HepG2 (cell line): Measurements from ENCODE around the gene ARHGAP9. TPM values are rescaled to one million over a fixed set of nuclear protein-coding genes. Genes with fewer than 3 reads are reported as not detected.
A peak's percentile ranks its signal among the peaks of the same experiment; 100 is the strongest.

Experiments
- AFF4 ChIP-seq: sonication (generic); formaldehyde crosslinking; IDR thresholded peaks from 2 replicates; pipeline ENCODE4 v1.4.0; 2020; ENCODE audit warnings: missing genetic modification reagents
- DBP ChIP-seq: sonication (generic); formaldehyde crosslinking; IDR thresholded peaks from 2 replicates; pipeline ENCODE4 v1.4.0; 2020; ENCODE audit warnings: missing genetic modification reagents; ENCODE audit errors: not compliant biosample characterization
- KAT2B ChIP-seq: fragments of 150-350 bp; IDR thresholded peaks from 2 replicates; pipeline ENCODE4 v1.6.1; 2014; ENCODE audit warnings: low read depth, low read length, borderline replicate concordance
- MBNL3 ChIP-seq: fragments of 250-450 bp; sonication (Bioruptor Pico); conservative IDR thresholded peaks from 2 replicates; pipeline ENCODE4 v1.8.0; 2022; ENCODE audit warnings: mild to moderate bottlenecking, inconsistent platforms
- MZF1 ChIP-seq: sonication (generic); formaldehyde crosslinking; IDR thresholded peaks from 2 replicates; pipeline ENCODE4 v1.8.1; 2023; ENCODE audit warnings: mild to moderate bottlenecking, missing genetic modification reagents, borderline replicate concordance
- SCMH1 ChIP-seq: sonication (generic); formaldehyde crosslinking; IDR thresholded peaks from 2 replicates; pipeline ENCODE4 v1.9.0; 2021; ENCODE audit warnings: missing genetic modification reagents, mild to moderate bottlenecking, borderline replicate concordance
- SMAD3 ChIP-seq: sonication (generic); formaldehyde crosslinking; IDR thresholded peaks from 2 replicates; pipeline ENCODE4 v1.4.0; 2020; ENCODE audit warnings: missing genetic modification reagents
- SMC3 ChIP-seq: IDR thresholded peaks from 2 replicates; pipeline ENCODE4 v1.6.1; 2011; ENCODE audit warnings: low read length, improper control_type of control experiment
- THAP9 ChIP-seq: sonication (generic); formaldehyde crosslinking; IDR thresholded peaks from 2 replicates; pipeline ENCODE4; 2020; ENCODE audit warnings: missing genetic modification reagents, mild to moderate bottlenecking, borderline replicate concordance
- TSC22D2 ChIP-seq: sonication (generic); formaldehyde crosslinking; IDR thresholded peaks from 2 replicates; pipeline ENCODE4 v1.5.1; 2020; ENCODE audit warnings: missing genetic modification reagents, mild to moderate bottlenecking, borderline replicate concordance
- ZFX ChIP-seq: sonication (generic); formaldehyde crosslinking; IDR thresholded peaks from 2 replicates; pipeline ENCODE4 v1.4.0; 2020; ENCODE audit warnings: mild to moderate bottlenecking, low read depth, missing genetic modification reagents, moderate library complexity
- ZNF432 ChIP-seq: sonication (generic); formaldehyde crosslinking; IDR thresholded peaks from 2 replicates; pipeline ENCODE4 v1.5.0; 2020; ENCODE audit warnings: missing genetic modification reagents, mild to moderate bottlenecking, borderline replicate concordance
- ZNF468 ChIP-seq: sonication (generic); formaldehyde crosslinking; IDR thresholded peaks from 2 replicates; pipeline ENCODE4 v1.8.0; 2022; ENCODE audit warnings: mild to moderate bottlenecking, moderate library complexity, missing genetic modification reagents
- ZNF501 ChIP-seq: sonication (generic); formaldehyde crosslinking; IDR thresholded peaks from 2 replicates; pipeline ENCODE4 v1.5.1; 2020; ENCODE audit warnings: mild to moderate bottlenecking, moderate library complexity, missing genetic modification reagents
- ZNF598 ChIP-seq: sonication (generic); formaldehyde crosslinking; IDR thresholded peaks from 2 replicates; pipeline ENCODE4 v1.5.1; 2020; ENCODE audit warnings: mild to moderate bottlenecking, missing genetic modification reagents, borderline replicate concordance
- ZNF616 ChIP-seq: sonication (generic); formaldehyde crosslinking; IDR thresholded peaks from 2 replicates; pipeline ENCODE4 v1.5.0; 2020; ENCODE audit warnings: low read depth, mild to moderate bottlenecking, missing genetic modification reagents
- ZNF644 ChIP-seq: IDR thresholded peaks from 2 replicates; pipeline ENCODE4 v1.6.1; 2016; ENCODE audit warnings: low read depth
- ZNF678 ChIP-seq: sonication (generic); formaldehyde crosslinking; IDR thresholded peaks from 2 replicates; pipeline ENCODE4 v1.4.0; 2020; ENCODE audit warnings: mild to moderate bottlenecking, missing genetic modification reagents
- ZNF772 ChIP-seq: sonication (generic); formaldehyde crosslinking; IDR thresholded peaks from 2 replicates; pipeline ENCODE4 v1.5.0; 2020; ENCODE audit warnings: mild to moderate bottlenecking, missing genetic modification reagents
- polyA plus RNA-seq, 8 experiments: library from polyadenylated mRNA; depleted of rRNA in 3 of 8; stranded (reverse) in 7 of 8; unstranded in 1 of 8; fragments of >200 nt; fragmentation: Illumina TruSeq in 4 of 8; extraction: Trizol in 4 of 8; gene quantifications; 2 replicates each; pipeline versions ENCODE4 v1.2.1 to v1.2.3, GENCODE V29; 2011 to 2016; ENCODE audit warnings: low read depth in 4 of 8, missing spikeins in 1 of 8, mixed read lengths in 1 of 8; ENCODE audit not compliant: insufficient read depth in 1 of 8
- total RNA-seq, 5 experiments: library from RNA; depleted of rRNA; stranded (reverse); fragments of >200 nt; fragmentation: Illumina TruSeq; extraction: Trizol; gene quantifications; 2 replicates each; pipeline ENCODE4 v1.2.3, GENCODE V29; 2016; ENCODE audit warnings: low read depth in 1 of 5
- TF ChIP-seq, protein P1 (sequence below): sonication (generic); formaldehyde crosslinking; IDR thresholded peaks from 2 replicates; pipeline ENCODE4 v1.8.1; 2023; ENCODE audit warnings: missing genetic modification reagents, mild to moderate bottlenecking, borderline replicate concordance
- TF ChIP-seq, protein P2 (sequence below): sonication (generic); formaldehyde crosslinking; IDR thresholded peaks from 2 replicates; pipeline ENCODE4 v1.4.0; 2020; ENCODE audit warnings: low read depth, mild to moderate bottlenecking, missing genetic modification reagents

ARHGAP9 gene
- total and polyA plus RNA-seq, 2 of the 13 experiments (the other 11 are each of a cell fraction or from before 2014, with no cell fraction given) = 0.18 to 1.2 TPM

DNA sequence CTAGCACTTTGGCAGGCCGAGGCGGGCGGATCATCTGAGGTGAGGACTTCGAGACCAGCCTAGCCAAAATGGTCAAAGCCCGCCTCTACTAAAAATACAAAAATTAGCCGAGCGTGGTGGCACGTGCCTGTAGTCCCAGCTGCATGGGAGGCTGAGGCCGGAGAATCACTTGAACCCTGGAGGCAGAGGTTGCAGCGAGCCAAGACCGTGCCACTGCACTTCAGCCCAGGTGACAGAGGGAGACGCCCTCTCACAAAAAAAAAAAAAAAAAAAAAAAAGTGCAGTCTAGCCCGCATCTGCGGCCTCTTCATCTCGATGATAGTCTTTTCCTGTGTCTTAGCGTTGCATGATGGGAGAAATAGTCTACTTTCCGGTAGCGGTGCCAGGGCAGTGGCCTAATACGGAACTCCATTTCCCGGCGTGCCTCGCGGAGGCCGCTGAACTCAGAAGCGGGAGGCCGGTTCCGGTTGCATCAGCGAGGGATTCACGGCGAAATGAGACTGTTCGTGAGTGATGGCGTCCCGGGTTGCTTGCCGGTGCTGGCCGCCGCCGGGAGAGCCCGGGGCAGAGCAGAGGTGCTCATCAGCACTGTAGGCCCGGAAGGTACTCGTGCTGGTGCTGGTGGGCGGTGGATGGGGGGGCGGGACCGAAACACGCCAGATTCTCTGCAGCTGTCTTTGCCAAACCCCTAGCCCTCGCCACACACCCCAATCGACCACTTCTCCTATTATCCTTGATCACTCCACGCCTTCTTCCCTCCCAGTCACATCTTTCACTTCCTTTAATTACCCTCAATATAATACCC lies 8.1 kb upstream of the ARHGAP9 start, which contains the start of gene MARS1 (continued):
- TF ChIP-seq, protein P1, sequence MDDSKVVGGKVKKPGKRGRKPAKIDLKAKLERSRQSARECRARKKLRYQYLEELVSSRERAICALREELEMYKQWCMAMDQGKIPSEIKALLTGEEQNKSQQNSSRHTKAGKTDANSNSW = peak; percentile 81; the same call in 1 of the 2 replicates
- TF ChIP-seq SMAD3 (CRISPR knock-in tag) = no peak
- TF ChIP-seq ZNF772 = no peak
- TF ChIP-seq KAT2B = no peak
- no peak for TF ChIP-seq ZNF644
- peak; percentile 83; the same call in 1 of the 2 replicates for TF ChIP-seq THAP9 (CRISPR knock-in tag)
- no peak for TF ChIP-seq ZNF598
- no peak for TF ChIP-seq ZNF616
- TF ChIP-seq MBNL3 (CRISPR knock-in tag) = no peak
- TF ChIP-seq ZFX (CRISPR knock-in tag) = peak; percentile 72
- no peak for TF ChIP-seq ZNF468 (CRISPR knock-in tag)
- no peak for TF ChIP-seq ZNF678
- TF ChIP-seq SCMH1 (CRISPR knock-in tag) = no peak
- TF ChIP-seq DBP (CRISPR knock-in tag) = no peak
- TF ChIP-seq MZF1 (CRISPR knock-in tag) = 0 out of 2 replicates have a peak, but pooled peaks have one; percentile 22
- TF ChIP-seq ZNF501 (CRISPR knock-in tag) = peak; percentile 87
- TF ChIP-seq AFF4 = no peak
- no peak for TF ChIP-seq SMC3
- no peak for TF ChIP-seq TSC22D2 (CRISPR knock-in tag)
- TF ChIP-seq, protein P2, sequence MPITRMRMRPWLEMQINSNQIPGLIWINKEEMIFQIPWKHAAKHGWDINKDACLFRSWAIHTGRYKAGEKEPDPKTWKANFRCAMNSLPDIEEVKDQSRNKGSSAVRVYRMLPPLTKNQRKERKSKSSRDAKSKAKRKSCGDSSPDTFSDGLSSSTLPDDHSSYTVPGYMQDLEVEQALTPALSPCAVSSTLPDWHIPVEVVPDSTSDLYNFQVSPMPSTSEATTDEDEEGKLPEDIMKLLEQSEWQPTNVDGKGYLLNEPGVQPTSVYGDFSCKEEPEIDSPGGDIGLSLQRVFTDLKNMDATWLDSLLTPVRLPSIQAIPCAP = no peak
- TF ChIP-seq ZNF432 = no peak
